Spleen (tissue), 7 donors: Measurements from ENCODE around the gene ZNF618.

ENCODE experiments used
- CTCF ChIP-seq, 11 experiments: fragments of 200-600 bp in 7 of 11; fragments of 450-650 bp in 4 of 11; sonication (generic) in 4 of 11; IDR thresholded peaks in 8 of 11; conservative IDR thresholded peaks in 3 of 11; 1 replicate in 7 of 11; 2 replicates in 4 of 11; pipeline versions ENCODE4 v1.4.0 to v1.8.0; 2016 to 2021; ENCODE audit warnings: antibody characterized with exemption in 11 of 11, inconsistent platforms in 4 of 11, mild to moderate bottlenecking in 1 of 11
- POLR2A ChIP-seq, 3 donors: fragments of 450-650 bp; IDR thresholded peaks; one replicate each; pipeline ENCODE4 v1.5.1; 2017; ENCODE audit warnings: antibody characterized with exemption in 3 of 3, mild to moderate bottlenecking in 1 of 3
- donor health status: DM: no; HTN: no; CAD: no; lungs with moderate emphysema.
- donor health status: DM: no; HTN: no; CAD: no.
- donor health status: DM: no; HTN: no; CAD: no.

DNA sequence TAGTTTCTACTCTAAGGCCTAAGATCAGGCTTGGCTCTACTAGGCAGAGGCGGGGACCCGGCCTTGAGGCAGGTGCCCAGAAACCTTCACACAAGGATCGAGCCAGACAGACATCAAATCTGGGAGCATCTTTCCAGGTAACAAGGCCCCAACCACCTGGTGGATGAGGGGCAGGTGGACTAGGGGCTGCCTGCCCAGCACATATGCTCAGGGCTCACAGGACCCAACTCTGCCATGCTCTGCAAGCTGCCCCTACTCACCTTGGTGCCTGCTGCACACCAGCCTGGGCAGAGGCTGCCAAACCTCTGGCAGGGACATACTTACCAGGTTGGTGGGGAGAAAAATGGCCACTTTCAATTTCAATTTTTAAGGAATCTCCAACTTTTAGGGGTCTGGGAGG lies 2.2 kb upstream of the ZNF618 start:
- TF ChIP-seq POLR2A (IDR thresholded peaks at IDR 0.05) (no peak), CTCF (IDR thresholded peaks at IDR 0.05 in 8 of 11, conservative IDR thresholded peaks at IDR 0.05 in 3 of 11) (no peak)
